ENCODE results near the gene ZSWIM7.
"Not testable (repeated sequence)": the region's sequence is repeated elsewhere in the genome, so short reads cannot be mapped to it uniquely, and the experiment has no call there.

Gene ZSWIM7

DNA sequence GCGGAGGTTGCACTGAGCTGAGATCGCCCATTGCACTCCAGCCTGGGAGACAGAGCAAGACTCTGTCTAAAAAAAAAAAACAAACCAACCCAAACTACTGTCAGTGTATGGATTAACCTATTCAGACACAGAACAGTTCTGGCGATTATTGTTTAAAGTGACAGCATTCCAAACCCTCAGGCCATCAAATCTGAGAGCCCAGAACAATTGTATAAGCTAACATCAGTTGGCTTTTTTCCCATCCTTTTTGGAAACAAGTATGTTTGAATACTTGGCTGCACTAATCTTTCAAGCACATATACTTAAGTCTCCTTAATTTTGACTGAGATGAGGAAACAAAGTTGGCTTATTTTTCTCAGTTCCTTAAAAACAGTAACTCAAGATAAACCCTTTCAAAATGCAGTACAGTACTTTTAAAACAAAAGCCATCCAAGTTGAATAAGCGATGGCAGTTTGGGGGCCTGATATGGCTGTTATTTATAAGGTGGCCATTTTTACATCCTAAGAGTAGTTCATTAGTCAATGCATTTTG lies 1.4 kb downstream of the ZSWIM7 start:
- DNase-seq, result no peak

DNA sequence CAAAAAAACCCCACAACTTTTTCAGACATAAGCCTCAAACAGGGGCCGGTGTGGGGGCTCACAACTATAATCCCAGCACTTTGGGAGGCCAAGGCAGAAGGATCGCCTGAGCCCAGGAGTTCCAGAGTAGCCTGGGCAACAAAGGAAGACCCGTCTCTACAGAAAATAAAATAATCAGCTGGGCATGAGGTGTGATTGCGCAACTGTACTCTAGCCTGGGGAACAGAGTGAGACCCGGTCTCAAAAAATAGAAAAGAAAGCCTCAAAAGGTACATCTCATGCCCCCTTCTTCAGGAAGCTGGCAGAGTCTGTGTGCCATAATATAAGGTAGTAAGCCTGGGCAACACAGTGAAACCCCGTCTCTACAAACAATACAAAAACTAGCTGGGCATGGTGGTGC lies 3.2 kb downstream of the ZSWIM7 start:
- DNase-seq, result no peak

DNA sequence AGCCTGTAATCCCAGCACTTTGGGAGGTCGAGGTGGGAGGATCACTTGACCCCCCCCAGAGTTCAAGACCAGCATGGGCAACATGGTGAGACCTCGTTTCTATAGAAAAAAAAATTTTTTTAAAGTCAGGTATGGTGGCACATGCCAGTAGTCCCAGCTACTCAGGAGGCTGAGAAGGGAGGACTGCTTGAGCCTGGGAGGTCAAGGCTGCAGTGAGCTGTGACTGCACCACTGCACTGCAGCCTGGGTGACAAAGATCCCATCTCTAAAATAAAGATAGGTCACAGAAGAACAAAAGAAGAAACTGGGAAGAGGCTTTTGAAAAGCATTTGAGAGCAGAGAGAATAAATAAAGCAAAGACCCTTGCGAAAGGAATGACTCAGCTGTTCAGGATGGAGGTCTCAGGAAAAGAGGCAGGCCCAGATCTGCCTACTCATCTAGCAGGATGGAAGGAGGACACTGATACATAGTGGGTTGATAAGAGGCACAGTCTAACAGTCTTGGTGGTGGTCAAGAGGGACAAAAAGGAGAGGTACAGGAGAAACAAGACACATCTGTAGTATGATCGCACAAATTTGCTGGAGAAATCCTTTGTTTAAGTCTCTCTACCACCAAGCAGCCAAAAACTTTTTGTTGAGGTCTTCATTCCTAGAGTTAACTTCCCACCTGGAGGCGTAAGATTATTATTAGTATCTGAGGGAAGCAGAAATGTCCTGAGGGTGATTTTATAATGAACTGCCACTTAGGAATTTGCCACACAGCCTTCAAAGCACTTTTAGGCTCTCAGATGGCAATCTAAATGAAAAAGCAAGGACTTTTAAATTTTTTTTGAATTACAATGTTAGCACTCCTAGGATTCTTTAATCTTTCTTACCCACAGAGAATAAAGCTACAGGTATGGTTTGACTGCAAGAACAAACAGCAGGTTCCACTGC lies 17.6 kb downstream of the ZSWIM7 start:
- DNase-seq, result no peak

DNA sequence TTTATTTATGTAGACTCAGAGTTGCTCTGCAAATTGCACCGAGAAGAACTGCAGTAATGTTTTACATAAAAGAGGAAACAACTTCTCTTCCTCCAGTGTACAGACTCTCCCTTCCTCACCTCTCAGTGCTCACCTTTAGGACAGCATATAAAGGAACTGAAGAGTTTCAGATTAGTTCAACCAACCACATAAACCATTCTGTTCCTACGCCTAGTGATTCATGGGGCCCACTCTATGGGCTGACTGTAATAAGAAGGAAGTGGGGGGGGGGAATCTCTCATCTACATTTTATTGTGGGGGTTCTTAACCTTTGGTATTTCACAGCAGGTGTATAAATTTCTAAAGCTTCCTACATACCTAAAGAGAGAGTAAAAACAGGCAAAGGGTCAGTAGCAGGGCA lies 18.3 kb downstream of the ZSWIM7 start:
- no peak for DNase-seq

DNA sequence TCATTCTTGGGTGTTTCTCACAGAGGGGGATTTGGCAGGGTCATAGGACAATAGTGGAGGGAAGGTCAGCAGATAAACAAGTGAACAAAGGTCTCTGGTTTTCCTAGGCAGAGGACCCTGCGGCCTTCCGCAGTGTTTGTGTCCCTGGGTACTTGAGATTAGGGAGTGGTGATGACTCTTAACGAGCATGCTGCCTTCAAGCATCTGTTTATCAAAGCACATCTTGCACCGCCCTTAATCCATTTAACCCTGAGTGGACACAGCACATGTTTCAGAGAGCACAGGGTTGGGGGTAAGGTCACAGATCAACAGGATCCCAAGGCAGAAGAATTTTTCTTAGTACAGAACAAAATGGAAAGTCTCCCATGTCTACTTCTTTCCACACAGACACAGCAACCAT lies 20.5 kb downstream of the ZSWIM7 start:
- not testable (repeated sequence) for DNase-seq

DNA sequence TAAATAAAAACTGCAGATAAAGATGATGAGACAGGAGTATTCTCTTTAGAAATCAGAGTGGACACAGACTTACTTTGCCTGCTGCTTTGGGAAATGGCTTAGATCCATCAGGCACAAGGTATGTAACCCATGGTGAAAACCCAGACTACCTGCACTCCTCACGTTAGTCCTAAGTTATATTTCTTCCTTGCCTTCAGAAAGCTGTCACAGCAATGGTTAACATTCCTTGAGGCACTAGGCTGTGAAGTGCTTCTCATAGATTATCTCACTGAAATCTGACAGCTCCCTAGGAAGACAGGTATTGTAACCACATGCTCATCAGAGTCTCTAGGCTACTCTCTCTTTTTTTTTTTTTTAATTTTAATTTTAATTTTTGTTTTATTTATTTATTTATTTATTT lies 20.9 kb downstream of the ZSWIM7 start:
- DNase-seq, result no peak

DNA sequence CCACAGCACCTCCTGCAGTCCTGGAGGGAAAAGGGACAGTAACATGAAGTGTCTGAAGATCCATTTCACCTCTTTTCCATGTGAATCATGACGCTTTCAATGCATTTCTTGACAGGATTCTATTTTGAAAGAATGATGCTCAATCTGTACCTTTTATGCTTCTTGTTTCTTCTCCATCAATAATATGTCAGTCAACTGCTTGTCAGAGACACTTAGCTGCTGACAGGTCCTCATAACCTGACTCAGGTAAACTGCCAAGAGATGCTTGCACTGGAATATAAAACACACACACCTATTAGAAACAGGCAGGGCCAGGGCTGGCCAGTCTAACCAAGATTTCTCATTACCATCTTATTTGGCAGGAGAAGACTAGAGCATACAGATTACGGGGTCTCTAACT lies 21.6 kb downstream of the ZSWIM7 start:
- no peak for DNase-seq

DNA sequence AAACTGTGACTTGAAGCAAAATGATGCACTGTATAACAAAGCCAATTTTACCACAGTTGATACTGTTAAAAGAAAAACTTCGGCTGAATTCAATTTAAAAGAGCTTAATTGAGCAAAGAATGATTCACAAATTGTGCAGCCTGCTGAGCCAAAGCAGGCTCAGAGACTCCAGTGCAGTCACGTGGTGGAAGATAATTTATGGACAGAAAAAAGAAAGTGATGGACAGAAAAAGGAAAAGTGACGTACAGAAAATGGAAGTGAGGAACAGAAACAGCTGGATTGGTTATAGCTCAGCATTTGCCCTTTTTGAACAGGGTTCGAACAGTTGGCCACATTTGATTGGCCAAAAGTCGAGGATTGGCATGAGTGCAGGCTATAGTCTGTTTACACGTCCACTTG lies 25.7 kb downstream of the ZSWIM7 start:
- DNase-seq, result no peak

DNA sequence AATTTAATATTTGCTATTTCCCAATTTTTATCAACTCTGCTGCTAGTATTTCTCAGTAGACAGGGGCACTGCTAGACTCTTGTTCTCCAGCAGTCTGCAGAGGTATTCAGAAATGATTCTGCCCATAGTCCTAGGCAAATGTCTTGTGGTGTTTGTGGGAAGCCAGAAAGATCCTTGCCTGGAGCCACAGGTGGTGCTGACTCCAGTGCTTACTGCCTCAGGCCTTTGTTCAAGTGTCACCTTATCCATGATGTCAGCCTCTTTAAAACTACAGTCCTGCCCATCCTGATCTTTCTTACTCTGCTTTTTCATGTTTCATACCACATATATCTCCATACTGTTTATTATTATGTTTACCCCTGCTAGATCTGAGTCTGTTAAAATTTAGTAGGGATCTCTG lies 26.5 kb downstream of the ZSWIM7 start:
- DNase-seq, result no peak

DNA sequence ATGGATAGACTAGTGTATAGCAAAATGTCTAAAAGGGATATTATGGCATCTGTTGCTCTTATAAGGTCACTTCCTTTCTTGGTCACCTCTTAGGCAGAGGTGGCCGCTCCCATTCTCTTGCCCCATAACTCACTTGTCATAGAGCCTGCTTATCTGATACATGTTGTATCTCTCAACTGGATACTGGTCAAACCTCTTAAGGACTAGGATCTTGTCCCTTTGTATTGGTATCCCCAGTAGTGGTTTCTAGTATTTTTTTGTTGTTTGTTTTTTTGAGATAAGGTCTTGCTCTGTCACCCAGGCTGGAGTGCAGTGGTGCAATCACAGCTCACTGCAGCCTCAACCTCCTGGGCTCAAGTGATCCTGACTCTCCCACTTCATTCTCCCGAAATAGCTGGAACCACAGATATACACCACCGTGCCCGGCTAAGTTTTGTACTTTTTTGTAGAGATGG lies 27.0 kb downstream of the ZSWIM7 start:
- DNase-seq, result no peak

DNA sequence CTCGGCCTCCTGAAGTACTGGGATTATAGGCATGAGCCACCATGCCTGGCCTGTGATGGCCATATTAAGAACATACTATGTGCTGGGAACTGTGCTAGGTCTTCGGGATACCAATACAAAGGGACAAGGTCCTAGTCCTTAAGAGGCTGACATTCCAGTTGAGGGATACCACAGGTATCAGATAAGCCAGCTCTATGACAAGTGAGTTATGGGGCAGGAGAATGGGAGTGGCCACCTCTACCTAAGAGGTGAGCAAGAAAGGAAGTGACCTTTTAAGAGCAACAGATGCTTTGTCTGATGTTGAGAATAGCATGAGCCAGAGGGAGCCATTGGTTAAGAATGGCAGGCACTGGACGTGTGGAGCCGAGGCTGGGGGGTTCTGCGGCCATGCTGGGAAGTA lies 27.6 kb downstream of the ZSWIM7 start:
- no peak for DNase-seq

DNA sequence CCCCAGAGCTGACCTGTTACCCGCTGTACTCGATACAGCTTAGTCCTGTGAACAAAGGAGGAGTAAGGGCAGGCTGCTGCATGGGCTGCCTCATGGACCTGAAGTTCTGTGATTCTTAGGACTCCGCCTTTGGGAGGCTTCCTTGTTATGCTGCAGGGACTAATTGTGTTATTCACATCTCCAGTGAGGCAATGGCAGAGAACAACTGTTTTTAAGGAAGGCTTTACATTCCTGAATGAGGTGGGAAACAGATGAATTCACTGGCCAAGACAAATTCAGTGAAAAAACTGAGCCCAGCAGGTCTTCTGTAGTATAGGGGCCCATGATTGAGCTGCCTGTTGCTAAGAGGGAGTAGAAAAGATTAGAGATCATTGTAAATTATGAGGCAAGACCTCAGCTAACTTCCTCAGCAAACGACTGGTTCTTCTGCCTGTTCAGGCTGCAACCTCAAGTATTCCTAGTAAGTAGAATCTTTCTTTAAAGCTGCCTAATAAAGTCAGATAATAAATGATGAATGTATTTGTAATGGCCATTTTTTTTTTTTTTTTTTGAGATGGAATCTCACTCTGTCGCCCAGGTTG lies 28.3 kb downstream of the ZSWIM7 start:
- no peak for DNase-seq

DNA sequence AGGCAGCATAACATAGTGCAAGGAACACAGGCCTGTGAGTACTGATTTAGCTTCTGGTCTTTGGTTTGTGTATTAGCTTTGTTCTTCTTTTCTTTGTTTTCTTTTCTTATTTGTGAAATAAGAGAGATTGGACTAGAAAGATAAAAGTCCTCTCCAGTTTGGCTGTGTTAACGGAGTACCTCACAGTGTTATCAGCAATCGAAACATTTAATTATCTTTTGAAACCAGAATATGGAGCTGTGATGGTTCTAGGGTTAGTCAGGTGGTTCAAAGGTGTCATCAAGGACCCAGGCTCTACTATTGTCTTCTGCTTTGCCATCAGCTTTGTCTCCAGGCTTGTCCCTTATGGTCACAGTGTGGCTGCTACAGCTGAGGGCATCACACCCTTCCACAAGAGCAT lies 29.0 kb downstream of the ZSWIM7 start:
- no peak for DNase-seq

DNA sequence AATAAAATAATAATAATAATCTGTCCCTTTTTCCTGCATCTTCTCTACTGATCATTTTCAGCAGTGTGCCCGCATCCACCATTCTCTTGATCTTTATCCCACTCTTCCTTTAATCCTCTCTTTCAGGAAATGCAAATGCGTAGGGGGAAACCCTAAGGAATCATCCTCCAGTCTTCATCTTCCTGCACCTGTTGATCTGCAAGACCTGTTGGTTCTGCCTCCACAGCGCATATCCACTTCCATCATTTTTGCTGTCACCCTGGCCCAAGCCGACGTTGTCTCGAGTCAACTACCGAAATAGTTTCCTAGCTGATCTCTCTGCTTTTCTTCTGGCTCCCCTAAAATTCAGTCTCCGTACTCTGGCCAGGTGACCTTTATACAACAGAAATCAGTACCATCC lies 30.0 kb downstream of the ZSWIM7 start:
- no peak for DNase-seq

DNA sequence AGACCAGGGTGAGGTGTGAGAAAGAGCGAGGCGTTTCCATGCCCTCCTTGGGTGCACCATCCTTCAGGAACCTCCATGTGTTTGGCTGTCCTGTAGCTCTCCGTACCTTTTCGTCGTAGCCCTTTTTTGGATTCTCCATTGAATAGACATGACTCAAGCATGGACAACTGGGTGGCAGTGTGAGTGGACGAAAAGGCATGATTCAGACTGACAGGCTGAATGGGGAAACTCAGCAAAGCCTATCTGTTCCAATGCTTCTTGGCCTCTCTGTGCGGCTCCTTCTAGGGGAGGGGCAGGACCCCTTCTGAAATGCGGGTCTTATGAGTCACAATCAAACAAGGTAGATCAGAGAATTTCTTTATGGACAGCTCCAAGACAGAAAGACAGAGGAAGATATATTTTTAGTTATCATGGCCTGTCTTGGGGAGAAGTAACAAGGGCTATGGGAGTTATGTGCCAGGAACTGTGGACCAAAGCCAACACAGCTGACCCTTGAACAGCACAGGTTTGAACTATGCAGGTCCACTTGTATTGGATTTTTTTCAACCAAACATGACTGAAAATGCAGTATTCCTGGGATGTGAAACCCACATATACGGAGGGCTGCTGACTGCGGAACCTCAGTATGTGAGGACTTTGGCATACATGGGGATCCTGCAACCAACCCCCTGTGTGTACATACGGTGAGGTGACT lies 31.7 kb downstream of the ZSWIM7 start:
- no peak for DNase-seq

DNA sequence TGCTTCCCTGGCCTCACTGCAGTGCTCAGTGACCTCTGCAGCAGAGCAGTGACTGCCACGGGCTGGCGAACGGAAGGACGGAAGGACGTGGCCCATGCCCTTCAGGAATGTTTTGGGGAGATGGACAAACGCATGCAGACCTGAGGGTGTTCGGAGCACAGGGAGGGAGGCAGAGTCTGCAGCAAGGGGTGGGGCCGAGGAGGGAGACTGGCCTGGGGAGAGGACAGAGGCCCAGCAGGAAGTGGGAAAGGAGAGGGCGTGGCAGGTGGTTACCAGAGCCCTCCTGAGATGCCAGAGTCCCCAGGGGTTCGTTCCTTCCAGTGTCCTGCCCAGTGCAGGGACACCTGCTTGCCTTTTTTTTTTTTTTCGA lies 32.6 kb downstream of the ZSWIM7 start:
- no peak for DNase-seq

DNA sequence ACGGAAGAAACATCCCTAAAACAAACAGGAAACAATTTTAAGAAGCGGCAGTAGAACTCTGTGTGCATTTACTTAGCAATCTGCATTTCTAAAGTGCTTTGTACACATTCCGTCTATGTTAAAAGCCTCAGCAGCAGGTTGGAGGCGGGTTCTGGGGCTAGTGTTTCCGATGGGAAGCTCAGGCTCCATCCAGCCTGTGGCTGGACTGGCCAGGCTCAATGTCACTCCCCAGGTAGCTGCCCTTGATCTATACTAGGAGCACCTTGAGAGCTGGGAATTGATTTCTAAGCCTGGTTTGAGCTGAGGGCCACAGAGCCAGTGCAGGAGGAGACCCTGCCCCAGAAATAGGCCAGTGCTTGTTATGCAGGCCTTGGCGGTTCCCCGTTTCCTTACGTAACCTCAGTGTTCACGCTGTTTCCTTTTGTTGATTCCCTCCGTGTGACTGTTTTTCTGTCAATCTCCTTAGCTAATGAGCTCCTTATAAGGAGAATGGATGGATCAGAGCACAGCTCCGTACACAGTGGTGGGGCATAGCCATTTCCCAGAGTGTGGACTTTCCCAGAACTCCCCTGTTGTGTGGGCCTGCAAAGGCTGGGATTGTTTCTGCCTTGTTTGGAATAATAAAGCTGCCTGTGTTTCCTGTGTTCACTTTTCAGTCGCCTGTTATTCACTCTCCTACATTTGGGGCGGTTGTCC lies 33.2 kb downstream of the ZSWIM7 start:
- peak; percentile 85 for DNase-seq

DNA sequence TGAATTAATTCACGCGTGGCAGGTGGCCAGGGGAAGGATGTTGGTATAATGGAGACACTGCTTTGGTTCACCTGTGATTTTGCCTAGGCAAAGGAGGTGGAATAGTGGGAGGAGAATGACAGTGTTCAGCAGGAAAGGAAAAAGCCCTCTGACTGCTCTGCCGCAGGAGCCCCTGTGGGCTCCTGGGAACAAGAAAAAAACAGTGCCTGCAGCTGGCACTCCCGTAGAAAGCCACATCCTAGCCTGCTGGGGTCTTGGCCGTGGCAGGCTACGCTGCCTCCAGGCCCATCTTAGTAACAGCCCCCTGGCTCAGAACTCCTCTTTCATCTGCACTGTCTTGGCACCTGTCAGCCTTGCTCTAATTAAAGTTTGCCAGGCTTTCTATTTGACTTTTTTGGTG lies 34.0 kb downstream of the ZSWIM7 start:
- peak; percentile 69 for DNase-seq

DNA sequence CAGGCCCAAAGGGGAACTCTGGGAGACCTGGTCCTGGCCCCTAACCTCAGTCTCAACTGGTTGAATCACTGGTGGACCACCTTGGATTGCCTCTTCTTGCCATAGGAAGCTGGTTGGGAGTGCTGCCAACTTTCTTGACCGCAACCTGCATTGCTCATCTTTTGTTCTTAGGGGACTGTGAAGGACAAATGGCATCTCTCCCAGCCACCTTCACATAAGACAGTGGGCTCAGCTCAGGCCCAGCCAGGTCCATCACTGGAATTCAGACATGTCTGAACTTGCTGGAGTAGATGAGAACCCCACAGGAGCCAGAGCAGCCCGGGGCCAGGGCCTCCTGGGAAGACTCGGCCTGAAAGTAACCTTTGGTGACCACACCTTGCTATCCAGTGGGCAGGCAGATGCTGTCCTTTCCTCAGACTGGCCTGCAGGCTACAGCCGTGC lies 35.8 kb downstream of the ZSWIM7 start:
- no peak for DNase-seq

DNA sequence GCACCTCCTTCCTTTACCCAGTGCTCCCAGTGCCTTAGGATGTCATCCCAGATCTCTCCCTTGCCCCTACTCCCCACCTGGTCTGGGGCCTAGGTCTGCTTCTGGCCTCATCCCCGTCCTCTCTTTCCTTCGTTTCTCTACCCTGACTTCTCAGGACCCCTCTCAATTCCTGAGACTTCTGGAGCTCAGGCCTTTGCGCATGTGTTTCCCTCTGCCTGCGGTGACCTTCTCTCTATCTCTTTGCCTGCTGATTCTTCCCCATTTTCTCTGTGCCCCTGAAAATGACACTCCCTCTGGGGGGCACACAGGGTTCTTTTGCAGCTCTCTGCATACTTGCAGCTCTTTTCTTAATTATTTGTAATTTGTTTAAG lies 41.0 kb downstream of the ZSWIM7 start:
- no peak for DNase-seq

DNA sequence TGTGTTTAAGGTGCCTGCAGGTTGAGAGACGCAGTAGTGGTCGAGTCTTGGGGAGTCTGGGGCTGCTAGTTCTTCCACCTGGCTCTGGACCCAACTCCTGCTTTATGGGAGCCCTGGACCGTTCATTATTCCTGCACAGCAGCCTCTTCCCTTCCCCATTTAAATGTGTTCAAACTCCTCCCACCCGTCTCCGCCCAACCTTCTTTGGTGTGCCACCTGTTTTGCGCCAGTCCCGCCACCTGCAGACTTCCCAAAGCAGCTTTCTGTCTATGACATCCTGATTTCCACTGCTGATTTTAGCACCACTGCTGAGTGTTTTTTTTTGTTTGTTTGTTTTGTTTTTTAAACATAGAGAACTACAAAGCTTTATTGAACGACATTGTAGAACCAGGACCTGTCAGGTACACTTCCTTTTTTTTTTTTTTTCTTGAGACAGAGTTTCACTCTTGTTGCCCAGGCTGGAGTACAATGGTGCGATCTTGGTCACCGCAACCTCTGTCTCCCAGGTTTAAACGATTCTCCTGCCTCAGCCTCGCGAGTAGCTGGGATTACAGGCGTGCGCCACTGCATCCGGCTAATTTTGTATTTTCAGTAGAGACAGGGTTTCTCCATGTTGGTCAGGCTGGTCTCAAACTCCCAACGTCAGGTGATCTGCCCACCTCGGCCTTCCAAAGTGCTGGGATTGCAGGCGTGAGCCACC lies 41.7 kb downstream of the ZSWIM7 start:
- no peak for DNase-seq

DNA sequence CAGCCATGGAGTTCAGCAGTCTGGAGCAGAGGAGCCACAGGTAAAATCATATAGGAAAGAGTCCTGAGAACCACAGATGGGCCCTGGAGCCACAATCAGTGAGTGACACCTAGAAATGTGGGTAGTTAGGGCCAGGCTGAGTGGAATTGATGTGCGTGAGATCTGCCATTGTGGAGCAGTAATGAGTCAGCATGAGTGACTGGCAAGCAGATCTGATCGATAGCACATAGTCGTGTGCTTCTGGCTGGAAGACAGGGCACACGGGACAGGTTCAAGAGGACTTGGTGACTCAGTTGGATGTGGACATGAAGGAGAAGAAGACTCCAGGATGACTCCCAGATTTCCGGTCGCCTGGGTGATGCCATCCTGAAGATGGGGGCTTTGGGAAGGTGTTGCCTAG lies 42.3 kb downstream of the ZSWIM7 start:
- no peak for DNase-seq

Measured in retina (tissue), 1 donor.